Neural progenitor cell (in vitro differentiated cells): ENCODE data around the gene TRIM50. TPM values are rescaled to one million over a fixed set of nuclear protein-coding genes. Genes with fewer than 3 reads are reported as not detected.
A peak's percentile ranks its signal among the peaks of the same experiment; 100 is the strongest.
"Not testable (repeated sequence)": the region's sequence is repeated elsewhere in the genome, so short reads cannot be mapped to it uniquely, and the experiment has no call there.

ENCODE experiments used
- DNase-seq: peaks from one replicate; pipeline ENCODE4 v3.0.0-alpha.2; 2016; ENCODE audit warnings: low spot score
- H2AFZ ChIP-seq: fragments of 200-600 bp; sonication (generic); replicated peaks from 2 replicates; pipeline ENCODE4 v1.6.1; 2016; ENCODE audit warnings: antibody characterized with exemption
- H3F3A ChIP-seq: fragments of 200-600 bp; sonication (generic); 2 replicates; pipeline ENCODE4 v1.6.1; 2016; ENCODE audit warnings: antibody characterized with exemption, low read depth
- H3K27ac ChIP-seq: fragments of 200-600 bp; sonication (generic); 2 replicates; pipeline ENCODE4 v1.5.1; 2016; ENCODE audit warnings: mild to moderate bottlenecking
- H3K27me3 ChIP-seq: fragments of 200-600 bp; sonication (generic); 2 replicates; pipeline ENCODE4 v1.6.1; 2016; ENCODE audit warnings: mild to moderate bottlenecking, moderate library complexity
- H3K36me3 ChIP-seq: fragments of 200-600 bp; sonication (generic); 2 replicates; pipeline ENCODE4 v1.5.1; 2016
- H3K4me1 ChIP-seq: fragments of 200-600 bp; sonication (generic); 2 replicates; pipeline ENCODE4 v1.6.1; 2016; ENCODE audit warnings: mixed run types
- H3K4me2 ChIP-seq: fragments of 200-600 bp; sonication (generic); 2 replicates; pipeline ENCODE4 v1.6.1; 2016
- H3K4me3 ChIP-seq: fragments of 200-600 bp; sonication (generic); 2 replicates; pipeline ENCODE4 v1.5.1; 2016
- H3K79me2 ChIP-seq: fragments of 200-600 bp; sonication (generic); 2 replicates; pipeline ENCODE4 v1.6.1; 2016; ENCODE audit warnings: low read depth
- H3K9ac ChIP-seq: fragments of 200-600 bp; sonication (generic); 2 replicates; pipeline ENCODE4 v1.6.1; 2016
- H3K9me3 ChIP-seq: fragments of 200-600 bp; sonication (generic); 2 replicates; pipeline ENCODE4 v1.5.1; 2016; ENCODE audit warnings: low read depth
- H4K20me1 ChIP-seq: fragments of 200-600 bp; sonication (generic); 2 replicates; pipeline ENCODE4 v1.6.1; 2016; ENCODE audit warnings: low read depth
- H3K27ac Mint-ChIP-seq: 3 replicates; pipeline ENCODE4 v1.8.0; 2021; ENCODE audit warnings: mixed read lengths
- H3K27me3 Mint-ChIP-seq: 2 replicates; pipeline ENCODE4 v1.8.0; 2022; ENCODE audit warnings: low read depth, mild to moderate bottlenecking, inconsistent platforms, moderate library complexity, mixed read lengths; ENCODE audit not compliant: insufficient read depth
- H3K36me3 Mint-ChIP-seq: 3 replicates; pipeline ENCODE4 v1.8.0; 2021; ENCODE audit warnings: mixed read lengths
- H3K4me1 Mint-ChIP-seq: 3 replicates; pipeline ENCODE4 v1.8.0; 2021; ENCODE audit warnings: mixed read lengths
- H3K4me3 Mint-ChIP-seq: 3 replicates; pipeline ENCODE4 v1.8.0; 2021; ENCODE audit warnings: mild to moderate bottlenecking, moderate library complexity, mixed read lengths
- H3K9me3 Mint-ChIP-seq: 3 replicates; pipeline ENCODE4 v1.8.0; 2020; ENCODE audit warnings: mixed read lengths
- CTCF ChIP-seq: fragments of 200-600 bp; sonication (generic); IDR thresholded peaks from 2 replicates; pipeline ENCODE4 v1.5.1; 2017; ENCODE audit warnings: antibody characterized with exemption, mild to moderate bottlenecking
- EZH2 ChIP-seq: fragments of 200-600 bp; sonication (generic); IDR thresholded peaks from 2 replicates; pipeline ENCODE4 v1.6.1; 2017; ENCODE audit warnings: antibody characterized with exemption, mild to moderate bottlenecking, moderate library complexity
- EZH2phosphoT487 ChIP-seq: fragments of 200-600 bp; sonication (generic); IDR thresholded peaks from 2 replicates; pipeline ENCODE4 v1.6.1; 2017; ENCODE audit warnings: antibody characterized with exemption
- total RNA-seq: library from RNA; depleted of rRNA; stranded (reverse); fragments of >200 nt; gene quantifications from 2 replicates; pipeline ENCODE4 v1.2.3, GENCODE V29; 2015; ENCODE audit warnings: low replicate concordance

TRIM50 gene
- total RNA-seq, 1 donor from 2014 or later = not detected

GRCh38 chr7:73313521-73313906 is 14.4 kb downstream of the TRIM50 start:
- Histone ChIP-seq H3K79me2 (peaks cover 3% of the 10 kb centered on the region), H3K9ac (no peak overlapping the region), H3K9me3 (no peaks in the 10 kb centered on the region), H4K20me1 (no peaks in the 10 kb centered on the region), H3K27me3 (no peaks in the 10 kb centered on the region), H3K4me3 (no peak overlapping the region), H3K36me3 (no peaks in the 10 kb centered on the region), H3K27ac (no peak overlapping the region), H2AFZ (no peak overlapping the region), H3K4me1 (no peaks in the 10 kb centered on the region), H3F3A (no peaks in the 10 kb centered on the region), H3K4me2 (no peak overlapping the region)
- Mint-ChIP-seq H3K4me3 (no peak overlapping the region), H3K4me1 (peaks cover 4% of the 10 kb centered on the region), H3K27ac (no peak overlapping the region), H3K27me3 (peaks cover 3% of the 10 kb centered on the region), H3K36me3 (no peaks in the 10 kb centered on the region), H3K9me3 (no peaks in the 10 kb centered on the region)
- TF ChIP-seq EZH2phosphoT487 (no peak), CTCF (no peak), EZH2 (no peak)
- no peak for DNase-seq

GRCh38 chr7:73312831-73313520 is 14.9 kb downstream of the TRIM50 start:
- Histone ChIP-seq H3K4me1 (peaks cover 1% of the 10 kb centered on the region), H2AFZ (no peak overlapping the region), H3K4me2 (no peak overlapping the region), H3K27me3 (no peaks in the 10 kb centered on the region), H3K4me3 (no peak overlapping the region), H3F3A (no peaks in the 10 kb centered on the region), H3K9ac (no peak overlapping the region), H3K9me3 (no peaks in the 10 kb centered on the region), H4K20me1 (no peaks in the 10 kb centered on the region), H3K27ac (no peak overlapping the region), H3K79me2 (peaks cover 8% of the 10 kb centered on the region), H3K36me3 (no peaks in the 10 kb centered on the region)
- Mint-ChIP-seq H3K36me3 (no peaks in the 10 kb centered on the region), H3K27ac (no peak overlapping the region), H3K27me3 (peaks cover 3% of the 10 kb centered on the region), H3K9me3 (no peaks in the 10 kb centered on the region), H3K4me1 (peaks cover 6% of the 10 kb centered on the region), H3K4me3 (no peak overlapping the region)
- TF ChIP-seq EZH2 = no peak
- DNase-seq = no peak

- H4K20me1 ChIP-seq, H3K4me2 ChIP-seq, H3K4me3 ChIP-seq, H3K36me3 Mint-ChIP-seq, H3K27me3 Mint-ChIP-seq, DNase-seq, H3K36me3 ChIP-seq, H3K9me3 Mint-ChIP-seq, H3K9ac ChIP-seq, H3K4me3 Mint-ChIP-seq, H3K9me3 ChIP-seq, H3K27me3 ChIP-seq, H3K27ac ChIP-seq, H3K4me1 ChIP-seq, H3F3A ChIP-seq, H2AFZ ChIP-seq, H3K27ac Mint-ChIP-seq: not testable (repeated sequence)
- H3K79me2 ChIP-seq = peaks cover 22% of the 10 kb centered on the region
- peaks cover 14% of the 10 kb centered on the region for H3K4me1 Mint-ChIP-seq
These were observed 16.5 kb downstream of the TRIM50 start for GRCh38 chr7:73311421-73311820.

- Histone ChIP-seq H3K27ac (no peak within 1 kb of the TSS), H3K79me2 (peaks cover 22% of the 10 kb centered on the region), H3K27me3 (no peaks in the 10 kb centered on the region), H3K9ac (peak within 1 kb of the TSS; percentile 6), H3K4me2 (peak within 1 kb of the TSS; percentile 91), H3K4me1 (peaks cover 6% of the 10 kb centered on the region), H4K20me1 (no peaks in the 10 kb centered on the region), H2AFZ (peak within 1 kb of the TSS; percentile 91), H3F3A (no peaks in the 10 kb centered on the region), H3K4me3 (peak within 1 kb of the TSS; percentile 63), H3K36me3 (no peaks in the 10 kb centered on the region), H3K9me3 (no peaks in the 10 kb centered on the region)
- Mint-ChIP-seq H3K36me3 (peaks cover 2% of the 10 kb centered on the region), H3K27me3 (peaks cover 2% of the 10 kb centered on the region), H3K9me3 (no peaks in the 10 kb centered on the region), H3K27ac (no peak within 1 kb of the TSS), H3K4me1 (peaks cover 14% of the 10 kb centered on the region), H3K4me3 (peak within 1 kb of the TSS; percentile 94)
- peak; percentile 88 for DNase-seq
- TF ChIP-seq EZH2 (peak; percentile 39), CTCF (no peak)
These were observed 19.1 kb downstream of the TRIM50 start, which contains the start of gene NSUN5 for GRCh38 chr7:73308665-73309214. NSUN5 (minus strand) TSS chr7:73308826; CDS start chr7:73308790, 36 bp downstream.
